ENCODE measurements around the gene COPA. TPM values are rescaled to one million over a fixed set of nuclear protein-coding genes. Genes with fewer than 3 reads are reported as not detected.

Gene COPA
- total RNA-seq, 1 donor from 2014 or later = 281 TPM

GRCh38 chr1:160371756-160372155 is 28.7 kb upstream of the COPA start:
- no peak overlapping the region for H3K4me3 ChIP-seq (ENCODE audit: insufficient read depth, low read depth, low read length)
- no peaks in the 10 kb centered on the region for H3K36me3 ChIP-seq (ENCODE audit: insufficient read depth, low read length)
- H3K4me1 Mint-ChIP-seq (ENCODE audit: low read depth, unreplicated experiment) = peaks cover 27% of the 10 kb centered on the region
- H3K9me3 Mint-ChIP-seq (ENCODE audit: unreplicated experiment) = no peaks in the 10 kb centered on the region
- no peaks in the 10 kb centered on the region for H3K9me3 ChIP-seq (ENCODE audit: insufficient read depth, low read depth, low read length)
- H3K27me3 Mint-ChIP-seq (ENCODE audit: low read depth, unreplicated experiment) = peaks cover 8% of the 10 kb centered on the region
- H3K36me3 Mint-ChIP-seq (ENCODE audit: low read depth, unreplicated experiment) = no peaks in the 10 kb centered on the region
- no peak overlapping the region for H3K9ac ChIP-seq (ENCODE audit: low read length)
- H3K27ac Mint-ChIP-seq (ENCODE audit: unreplicated experiment) = no peak overlapping the region
- no peak for FAIRE-seq
- peaks cover 9% of the 10 kb centered on the region for H3K4me1 ChIP-seq (ENCODE audit: insufficient read depth, low read length)
- H2AFZ ChIP-seq (ENCODE audit: low read depth, low read length) = no peak overlapping the region
- H4K20me1 ChIP-seq (ENCODE audit: insufficient read depth, low read length) = no peaks in the 10 kb centered on the region
- H3K27me3 ChIP-seq (ENCODE audit: insufficient read depth, low read length) = no peaks in the 10 kb centered on the region
- H3K4me2 ChIP-seq (ENCODE audit: low read length) = no peak overlapping the region
- H3K4me3 Mint-ChIP-seq (ENCODE audit: unreplicated experiment) = no peak overlapping the region
- no peak overlapping the region for H3K27ac ChIP-seq (ENCODE audit: low read depth, low read length)
- H3K79me2 ChIP-seq (ENCODE audit: insufficient read depth, low read length) = no peaks in the 10 kb centered on the region
- no peak for DNase-seq (ENCODE audit: low read depth)
- TF ChIP-seq CTCF (IDR thresholded peaks at IDR 0.05; ENCODE audit: insufficient read depth, low read depth, low read length) = no peak
- TF ChIP-seq EZH2 (IDR thresholded peaks at IDR 0.05; ENCODE audit: insufficient read depth, low read length) = no peak

- H3K27me3 ChIP-seq (ENCODE audit: insufficient read depth, low read length) = no peaks in the 10 kb centered on the region
- no peak overlapping the region for H2AFZ ChIP-seq (ENCODE audit: low read depth, low read length)
- peaks cover 8% of the 10 kb centered on the region for H3K27me3 Mint-ChIP-seq (ENCODE audit: low read depth, unreplicated experiment)
These were observed 28.2 kb upstream of the COPA start for GRCh38 chr1:160371346-160371631.

More at GRCh38 chr1:160371346-160371631, 28.2 kb upstream of the COPA start:
- Histone ChIP-seq H4K20me1 (ENCODE audit: insufficient read depth, low read length) (no peaks in the 10 kb centered on the region), H3K4me1 (ENCODE audit: insufficient read depth, low read length) (peaks cover 7% of the 10 kb centered on the region), H3K4me2 (ENCODE audit: low read length) (no peak overlapping the region), H3K27ac (ENCODE audit: low read depth, low read length) (no peak overlapping the region), H3K36me3 (ENCODE audit: insufficient read depth, low read length) (no peaks in the 10 kb centered on the region), H3K4me3 (ENCODE audit: insufficient read depth, low read depth, low read length) (no peak overlapping the region), H3K9ac (ENCODE audit: low read length) (no peak overlapping the region), H3K79me2 (ENCODE audit: insufficient read depth, low read length) (no peaks in the 10 kb centered on the region), H3K9me3 (ENCODE audit: insufficient read depth, low read depth, low read length) (no peaks in the 10 kb centered on the region)
- Mint-ChIP-seq H3K27ac (ENCODE audit: unreplicated experiment) (no peak overlapping the region), H3K4me1 (ENCODE audit: low read depth, unreplicated experiment) (peaks cover 22% of the 10 kb centered on the region), H3K9me3 (ENCODE audit: unreplicated experiment) (no peaks in the 10 kb centered on the region), H3K36me3 (ENCODE audit: low read depth, unreplicated experiment) (no peaks in the 10 kb centered on the region), H3K4me3 (ENCODE audit: unreplicated experiment) (no peak overlapping the region)
- TF ChIP-seq CTCF (IDR thresholded peaks at IDR 0.05; ENCODE audit: insufficient read depth, low read depth, low read length) (no peak), EZH2 (IDR thresholded peaks at IDR 0.05; ENCODE audit: insufficient read depth, low read length) (no peak)
- FAIRE-seq (no peak), DNase-seq (ENCODE audit: low read depth) (no peak)
